HG02970 (cell line): Measurements from ENCODE around the gene CD48.

ENCODE experiments used
- ATAC-seq: cut with Tn5 transposase; IDR thresholded peaks from one replicate; pipeline ENCODE4 v1.9.1; 2021; ENCODE audit warnings: mild to moderate bottlenecking, moderate library complexity, moderate number of reproducible peaks; ENCODE audit not compliant: unreplicated experiment, low FRiP score

CD48 gene, protein sequence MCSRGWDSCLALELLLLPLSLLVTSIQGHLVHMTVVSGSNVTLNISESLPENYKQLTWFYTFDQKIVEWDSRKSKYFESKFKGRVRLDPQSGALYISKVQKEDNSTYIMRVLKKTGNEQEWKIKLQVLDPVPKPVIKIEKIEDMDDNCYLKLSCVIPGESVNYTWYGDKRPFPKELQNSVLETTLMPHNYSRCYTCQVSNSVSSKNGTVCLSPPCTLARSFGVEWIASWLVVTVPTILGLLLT

DNA sequence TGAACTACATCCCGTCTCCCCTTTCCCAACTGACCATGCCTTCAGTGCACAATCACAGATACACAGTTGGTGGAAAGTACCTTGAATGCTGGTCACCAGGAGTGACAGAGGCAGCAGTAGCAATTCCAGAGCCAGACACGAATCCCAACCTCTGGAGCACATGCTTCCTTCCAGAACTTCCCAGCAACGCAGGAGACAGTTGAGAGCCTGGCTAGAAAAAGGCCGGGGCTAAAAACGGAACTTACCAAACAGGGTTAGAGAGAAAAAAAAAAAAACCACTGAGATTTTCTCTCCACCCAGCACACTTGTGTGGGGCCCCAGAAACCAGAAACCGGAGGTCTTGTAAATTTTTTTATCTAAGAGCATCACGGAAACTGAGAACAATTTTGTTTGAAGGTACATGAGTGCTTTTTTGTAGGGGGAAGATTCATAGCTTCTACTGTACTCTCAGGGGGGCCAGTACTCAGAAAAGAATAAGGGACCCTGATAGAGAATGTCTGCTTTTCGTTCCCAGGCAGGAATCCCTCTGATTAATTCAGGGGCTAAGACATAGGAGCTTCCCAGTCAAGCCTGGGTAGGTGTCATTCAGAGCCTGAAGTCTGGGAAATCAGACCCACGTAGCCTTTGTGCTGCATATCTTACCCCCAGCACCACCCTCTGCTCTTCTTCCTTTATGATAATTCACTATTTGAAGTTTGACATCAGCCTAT lies at the start of gene CD48:
CD48 (minus strand) TSS at position 221 of the 710 bp plus-strand sequence; CDS start at position 162, 59 bp downstream.
- no peak for ATAC-seq

DNA sequence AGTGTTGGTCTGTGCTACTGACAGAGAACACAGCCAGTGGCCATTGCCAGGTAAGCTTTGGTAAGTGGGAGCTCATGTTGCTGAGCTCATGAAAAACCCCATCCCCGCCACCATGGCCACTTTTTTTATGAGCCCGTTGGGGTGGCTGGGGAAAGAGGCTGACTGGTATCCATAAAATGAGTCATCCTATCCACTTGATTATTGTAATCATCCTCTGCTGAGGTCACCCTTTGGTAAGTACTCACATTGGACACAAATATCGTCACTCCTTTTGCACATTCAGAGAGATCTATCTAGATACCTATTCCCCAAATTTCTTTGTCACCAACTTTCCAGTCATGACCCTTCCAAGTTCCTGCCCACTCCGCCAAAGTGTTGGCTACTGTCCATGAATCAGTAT lies 49.4 kb upstream of the CD48 start:
- ATAC-seq = no peak

DNA sequence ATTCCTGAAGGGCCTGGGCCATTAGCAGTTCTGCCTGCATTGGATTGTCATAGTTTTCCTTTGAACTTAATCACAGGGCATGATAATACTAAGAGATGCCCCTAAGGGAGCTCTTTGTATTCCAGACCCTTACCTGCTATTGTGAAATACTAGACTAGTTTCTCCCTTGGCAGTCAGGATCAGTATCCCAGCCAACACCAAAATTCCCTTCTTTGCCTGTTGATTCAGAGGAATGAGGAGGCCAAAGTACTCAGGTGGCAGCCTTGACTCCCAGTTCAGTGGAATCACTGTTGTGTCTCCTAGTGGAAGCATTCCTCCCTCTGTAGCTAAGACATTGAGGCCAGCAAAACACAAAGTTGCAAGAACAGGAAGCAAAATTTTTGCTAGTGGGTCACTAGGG lies 48.1 kb upstream of the CD48 start:
- no peak for ATAC-seq

DNA sequence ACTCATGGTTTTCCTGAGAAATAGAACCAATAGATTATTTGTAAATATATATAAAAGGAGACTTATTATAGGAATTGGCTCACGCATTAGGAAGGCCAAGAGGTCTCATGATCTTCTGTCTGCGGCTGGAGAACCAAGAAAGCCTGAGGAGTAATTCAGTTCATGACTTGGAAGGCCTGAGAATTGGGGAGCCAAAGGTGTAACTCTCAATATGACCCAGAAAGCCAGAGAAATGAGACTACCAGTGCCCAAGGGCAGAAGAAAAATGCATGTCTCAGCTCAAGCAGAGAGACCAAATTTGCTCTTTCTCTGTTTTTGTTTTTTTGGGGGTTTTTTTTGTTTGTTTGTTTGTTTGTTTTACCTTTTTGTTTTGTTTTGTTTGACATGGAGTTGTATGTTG lies 46.9 kb upstream of the CD48 start:
- ATAC-seq = no peak

DNA sequence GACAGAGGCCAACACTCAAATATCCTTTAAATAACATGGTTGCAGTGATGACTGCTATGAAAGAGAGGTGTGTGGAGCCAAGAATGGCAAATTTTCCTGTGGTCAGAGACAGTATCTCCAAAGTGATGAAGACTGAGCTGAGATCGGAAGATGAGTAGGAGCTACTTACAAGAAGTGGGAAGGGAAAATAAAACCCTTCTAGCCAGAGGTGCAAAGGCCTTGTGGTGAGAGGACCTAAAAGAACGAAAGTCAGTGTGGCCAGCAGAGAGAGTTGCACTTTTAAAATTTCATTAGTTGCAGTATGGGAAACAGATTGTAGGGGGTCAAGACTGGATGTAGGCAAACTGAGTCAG lies 45.2 kb upstream of the CD48 start:
- no peak for ATAC-seq

DNA sequence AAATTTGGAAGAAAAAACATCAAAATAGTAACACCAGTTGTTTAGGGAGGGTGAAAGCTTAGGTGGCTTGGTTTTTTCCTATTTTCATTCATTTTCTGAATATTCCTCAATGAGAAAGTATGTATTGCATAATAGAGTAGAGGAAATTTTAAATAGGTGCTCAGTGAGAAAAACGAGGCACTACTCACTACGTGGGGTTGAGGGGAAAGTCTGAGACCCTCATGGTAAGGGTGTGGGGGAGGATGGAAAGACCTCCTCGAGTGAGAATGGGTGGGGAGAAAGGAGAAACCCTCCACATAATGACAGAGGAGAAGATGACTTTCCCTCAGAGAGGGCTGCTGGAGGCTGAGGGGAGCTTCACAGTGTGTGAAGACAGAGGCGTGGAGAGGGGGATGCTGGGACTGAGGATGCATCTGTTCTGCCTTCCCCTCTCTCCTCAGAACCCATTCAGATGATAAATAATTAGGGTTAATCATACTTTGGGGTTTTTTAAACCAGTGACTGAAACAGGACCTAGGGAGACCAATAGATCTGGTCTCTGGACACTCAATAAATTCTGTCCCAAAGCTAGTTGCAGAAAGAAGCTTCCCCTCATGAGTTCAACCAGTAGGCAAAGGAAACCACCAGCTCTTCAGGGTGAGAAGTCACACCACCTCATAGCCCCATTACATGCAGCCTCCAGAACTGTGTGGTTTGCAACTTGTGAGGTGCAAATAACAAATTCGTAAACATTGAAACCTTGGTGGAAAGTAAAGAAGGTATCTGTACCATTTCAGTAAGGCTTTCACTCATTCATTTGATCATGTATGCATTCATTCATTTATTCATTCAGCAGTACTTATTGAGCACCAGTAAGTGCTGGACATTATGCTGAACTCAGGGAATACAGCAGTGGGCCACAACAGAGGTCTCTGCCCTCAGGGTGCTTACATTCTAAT lies 44.6 kb upstream of the CD48 start:
- no peak for ATAC-seq

DNA sequence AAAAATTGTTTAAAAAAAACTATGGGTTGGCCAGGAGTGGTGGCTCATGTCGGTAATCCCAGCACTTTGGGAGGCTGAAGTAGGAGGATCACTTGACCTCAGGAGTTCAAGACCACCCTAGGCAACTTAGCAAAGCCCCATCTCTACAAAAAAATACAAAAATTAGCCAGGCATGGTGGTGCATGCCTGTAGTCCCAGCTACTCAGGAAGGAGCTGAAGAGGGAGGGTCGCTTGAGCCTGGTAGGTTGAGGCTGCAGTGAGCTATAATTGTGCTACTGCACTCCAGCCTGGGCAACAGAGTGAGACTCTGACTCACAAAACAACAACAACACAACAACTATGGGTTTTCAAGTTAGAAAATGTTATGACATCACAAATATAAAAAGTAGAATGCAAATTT lies 43.8 kb upstream of the CD48 start:
- no peak for ATAC-seq

DNA sequence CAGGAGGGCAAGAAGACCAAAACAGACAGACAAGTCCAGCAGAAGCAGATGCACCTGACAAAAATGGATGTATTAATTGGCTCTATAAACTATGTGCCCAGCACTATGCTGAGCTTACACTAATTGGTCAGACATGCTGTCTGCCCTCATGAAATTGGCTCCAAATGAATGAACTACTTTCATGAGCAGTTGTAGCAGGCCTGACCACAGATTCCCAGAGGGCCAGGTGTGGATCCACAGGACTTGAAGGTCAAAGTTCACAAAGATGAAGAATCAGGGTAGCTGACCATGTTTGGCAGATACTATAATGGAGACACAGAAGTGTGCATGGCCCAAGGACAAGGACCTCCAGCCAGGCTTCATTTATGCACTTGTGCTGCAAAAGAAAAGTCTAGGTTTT lies 42.0 kb upstream of the CD48 start:
- no peak for ATAC-seq

DNA sequence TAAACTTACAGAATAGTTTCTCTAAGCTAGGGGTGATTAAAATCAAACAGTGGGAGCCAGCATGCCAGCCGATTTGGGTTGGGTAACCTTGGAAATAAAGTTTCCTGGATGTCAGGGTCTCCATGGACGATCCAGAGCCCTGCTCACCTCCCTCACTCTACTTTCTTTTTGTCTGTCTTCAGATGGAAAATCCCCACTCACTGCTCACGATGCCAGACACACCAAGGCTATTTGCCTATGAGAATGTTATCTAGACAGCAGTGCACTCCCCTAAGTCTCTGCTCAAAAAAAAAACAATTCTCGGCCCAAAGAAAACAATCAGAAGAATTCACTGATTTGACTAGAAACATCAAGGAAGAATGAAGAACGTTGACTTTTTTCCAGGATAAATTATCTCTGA lies 41.3 kb upstream of the CD48 start:
- no peak for ATAC-seq

DNA sequence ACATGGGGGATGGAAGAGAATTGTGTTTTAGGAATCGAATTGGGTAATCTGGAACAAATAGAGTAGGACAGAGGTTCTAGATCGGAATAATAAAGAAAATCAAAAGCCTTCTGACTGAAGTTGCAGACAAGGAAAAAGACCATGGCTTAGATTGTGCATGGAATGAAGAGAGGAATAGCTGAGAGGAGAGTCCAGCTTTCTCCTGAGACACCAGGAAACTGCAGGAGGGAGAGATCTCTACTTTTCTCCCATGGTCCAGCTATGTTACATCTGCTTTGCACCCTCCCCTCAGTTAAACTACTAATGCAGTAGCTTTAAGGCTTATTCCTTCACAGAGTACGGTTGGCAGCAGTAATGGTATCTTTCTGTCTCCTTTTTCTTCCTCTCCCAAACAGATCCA lies 40.8 kb upstream of the CD48 start:
- no peak for ATAC-seq

DNA sequence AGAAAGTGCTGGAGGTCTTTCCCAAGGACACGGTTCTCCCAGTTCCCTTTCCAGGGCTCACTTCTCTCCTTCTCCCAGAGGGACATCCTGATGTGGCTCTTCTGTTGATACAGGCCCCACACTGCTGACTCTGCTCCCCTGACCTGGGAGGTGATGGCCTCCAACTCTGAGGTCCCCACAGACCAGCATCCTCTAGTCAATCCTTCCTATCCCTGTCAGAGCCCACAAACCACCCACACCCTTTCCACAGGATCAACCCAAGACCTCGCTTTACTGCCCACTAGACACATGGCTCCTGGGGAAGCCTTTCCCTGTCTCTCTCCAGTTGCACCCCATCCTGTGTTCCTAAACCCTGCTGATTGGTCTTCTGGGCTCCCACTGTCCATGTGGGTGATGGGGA lies 39.0 kb upstream of the CD48 start:
- ATAC-seq = no peak

DNA sequence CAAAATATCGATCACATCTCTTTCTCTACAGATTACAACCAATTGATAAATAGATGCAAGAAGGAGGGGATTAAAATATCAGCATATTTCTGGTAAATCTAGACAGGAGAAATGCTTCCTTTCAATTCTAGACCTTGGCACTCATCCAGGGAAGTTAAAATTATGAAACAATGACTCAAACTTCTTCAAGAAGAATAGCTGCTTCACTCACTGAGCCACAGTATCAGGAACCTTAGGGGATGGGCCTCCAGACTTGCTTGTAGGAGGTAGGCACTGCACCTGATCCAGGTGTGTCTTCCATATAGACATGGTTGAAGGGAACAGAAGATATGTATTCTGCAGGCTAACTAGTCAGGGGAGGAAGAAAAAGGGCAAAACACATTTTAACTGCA lies 37.3 kb upstream of the CD48 start:
- ATAC-seq = no peak

DNA sequence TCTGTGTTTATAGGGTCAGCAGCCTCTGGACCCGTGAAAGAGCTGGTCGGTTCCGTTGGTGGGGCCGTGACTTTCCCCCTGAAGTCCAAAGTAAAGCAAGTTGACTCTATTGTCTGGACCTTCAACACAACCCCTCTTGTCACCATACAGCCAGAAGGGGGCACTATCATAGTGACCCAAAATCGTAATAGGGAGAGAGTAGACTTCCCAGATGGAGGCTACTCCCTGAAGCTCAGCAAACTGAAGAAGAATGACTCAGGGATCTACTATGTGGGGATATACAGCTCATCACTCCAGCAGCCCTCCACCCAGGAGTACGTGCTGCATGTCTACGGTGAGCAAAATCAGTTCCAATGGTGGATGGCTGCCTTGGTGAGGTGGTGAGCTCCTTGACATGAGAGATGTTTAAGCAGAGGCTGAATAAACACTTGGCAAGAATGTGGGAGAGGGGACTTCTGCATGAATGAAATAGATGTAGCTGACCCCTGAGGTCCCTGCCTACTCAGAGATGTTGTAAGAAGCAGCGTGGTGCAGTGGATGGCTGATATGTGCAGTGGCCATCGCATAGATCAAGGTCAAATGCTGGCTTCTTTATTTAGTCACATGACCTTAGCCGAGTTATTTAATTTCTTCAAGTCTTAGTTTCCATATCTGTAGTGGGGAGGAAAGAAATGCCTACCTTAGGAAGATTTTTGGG lies 36.7 kb upstream of the CD48 start:
- no peak for ATAC-seq

DNA sequence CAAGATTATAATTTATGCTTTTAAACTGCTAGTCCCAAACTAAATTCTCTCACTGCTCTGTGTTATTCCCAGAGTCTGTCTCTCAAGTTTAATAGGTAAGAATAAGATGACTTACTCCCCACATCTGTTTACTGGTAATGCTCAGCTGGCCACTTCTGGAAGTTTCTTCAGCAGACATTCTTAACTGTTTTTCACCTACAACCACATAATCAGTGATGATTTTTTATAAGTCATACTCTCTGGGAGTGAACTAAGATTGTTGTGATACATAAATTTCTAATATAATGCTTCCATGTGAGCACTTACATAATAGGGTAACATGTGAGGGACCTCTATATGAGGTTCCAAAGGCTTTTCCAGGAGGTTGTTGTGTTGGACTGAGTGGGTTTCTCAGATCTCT lies 36.1 kb upstream of the CD48 start:
- ATAC-seq = no peak

DNA sequence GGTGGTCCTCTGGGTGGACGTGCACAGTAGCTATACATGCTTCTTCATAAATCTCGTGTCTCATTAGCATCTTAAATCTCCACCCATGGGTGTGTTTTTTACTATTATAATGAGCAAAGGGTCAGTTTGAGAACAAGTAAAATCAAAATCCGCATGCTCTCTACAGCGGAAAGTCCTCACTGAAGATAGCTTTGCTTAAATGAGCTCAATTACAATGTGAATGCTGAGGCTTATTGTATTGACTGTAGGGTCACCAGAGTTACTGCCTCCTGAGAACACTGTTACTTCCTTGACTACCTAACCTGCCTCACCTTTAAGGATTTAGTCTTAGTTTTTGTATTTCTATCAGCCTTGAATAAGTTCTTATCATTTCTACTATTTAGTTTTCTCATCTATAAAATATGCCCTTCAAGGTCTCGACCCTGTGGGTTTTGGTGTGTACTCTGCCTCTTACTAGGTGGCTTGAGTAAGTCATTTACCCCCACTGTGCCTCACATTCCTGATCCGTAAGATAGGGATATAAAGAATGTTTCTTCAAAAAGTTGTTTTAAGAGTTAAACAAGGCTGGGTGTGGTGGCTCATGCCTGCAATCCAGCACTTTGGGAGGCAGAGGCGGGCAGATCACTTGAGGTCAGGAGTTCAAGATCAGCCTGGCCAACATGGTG lies 35.3 kb upstream of the CD48 start:
- ATAC-seq = no peak

DNA sequence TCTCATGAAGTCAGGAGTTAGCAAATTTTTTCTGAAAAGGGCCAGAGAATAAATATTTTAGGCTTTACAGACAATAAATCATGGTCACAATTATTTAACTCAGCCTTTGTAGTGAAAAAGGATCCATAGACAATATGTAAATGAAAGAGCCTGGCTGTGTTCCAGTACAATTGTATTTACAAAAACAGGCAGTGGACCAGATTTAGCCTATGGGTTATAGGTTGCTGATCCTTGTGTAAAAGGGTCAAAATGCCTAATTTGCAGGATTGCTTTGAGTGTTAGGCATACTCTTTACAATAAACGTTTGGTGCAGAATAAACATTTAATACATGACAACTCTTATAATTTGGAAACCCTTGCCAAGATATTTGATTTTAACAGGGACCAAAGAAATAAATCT lies 33.9 kb upstream of the CD48 start:
- no peak for ATAC-seq

DNA sequence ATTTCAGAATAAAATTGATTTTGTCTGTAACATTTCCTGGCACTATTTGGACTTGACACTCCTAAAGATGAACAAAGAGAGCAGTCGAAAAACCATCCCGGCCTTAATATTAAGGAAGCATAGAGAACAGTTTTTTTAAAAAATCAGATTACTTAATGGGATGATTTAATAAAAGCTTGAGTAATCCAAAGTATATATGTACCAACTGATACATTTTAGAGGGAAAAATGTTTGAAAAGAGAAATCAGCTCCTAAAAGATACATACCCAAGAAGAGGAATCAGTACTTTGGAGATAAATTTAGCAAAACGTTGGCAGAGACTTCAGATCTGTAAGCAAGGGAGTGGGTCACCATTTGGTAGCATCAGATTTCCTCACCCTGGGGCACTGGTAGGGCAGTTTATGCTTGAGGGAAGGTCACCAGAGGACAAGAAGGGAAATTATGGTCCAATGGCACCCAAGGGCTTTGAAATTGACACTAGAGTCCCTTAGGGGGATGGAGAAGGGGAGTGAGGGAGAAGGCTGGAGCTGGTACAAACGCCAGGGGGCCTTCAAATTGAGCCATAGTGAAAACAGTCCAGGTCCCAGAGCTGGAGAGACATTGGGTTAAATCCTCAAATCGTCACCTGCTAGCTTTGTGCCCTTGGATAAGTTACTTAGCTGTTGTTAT lies 33.4 kb upstream of the CD48 start:
- ATAC-seq = no peak

DNA sequence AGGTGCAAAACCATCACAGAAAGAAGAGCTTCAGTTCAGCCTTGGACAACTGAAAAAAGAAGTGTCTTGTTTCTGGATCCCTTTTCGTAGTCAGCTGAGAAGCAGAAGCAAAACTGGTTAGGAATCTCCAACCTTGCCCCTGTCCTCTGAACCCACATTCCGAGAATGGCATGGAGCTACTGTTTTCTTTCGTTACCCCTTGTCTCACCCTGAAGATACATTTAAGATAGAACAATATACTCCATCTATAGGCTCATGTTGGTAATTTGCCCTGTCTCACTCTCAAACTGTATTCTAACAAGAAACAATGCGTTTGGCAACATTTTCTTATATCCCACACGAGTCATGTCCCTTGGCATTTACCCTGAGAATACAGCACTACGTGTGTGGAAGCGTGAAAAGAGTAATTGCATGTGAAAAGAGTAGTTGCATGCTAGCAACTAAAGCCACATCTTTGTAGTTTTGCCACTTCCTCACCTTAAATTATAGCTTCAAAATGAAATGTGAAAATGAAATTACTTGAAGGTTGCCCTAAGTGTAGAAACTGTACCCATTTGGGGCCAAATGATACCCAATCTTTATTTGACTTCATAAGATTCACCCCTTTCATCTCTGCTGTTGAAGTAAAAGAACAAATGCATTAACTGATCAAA lies 32.7 kb upstream of the CD48 start:
- ATAC-seq = no peak

DNA sequence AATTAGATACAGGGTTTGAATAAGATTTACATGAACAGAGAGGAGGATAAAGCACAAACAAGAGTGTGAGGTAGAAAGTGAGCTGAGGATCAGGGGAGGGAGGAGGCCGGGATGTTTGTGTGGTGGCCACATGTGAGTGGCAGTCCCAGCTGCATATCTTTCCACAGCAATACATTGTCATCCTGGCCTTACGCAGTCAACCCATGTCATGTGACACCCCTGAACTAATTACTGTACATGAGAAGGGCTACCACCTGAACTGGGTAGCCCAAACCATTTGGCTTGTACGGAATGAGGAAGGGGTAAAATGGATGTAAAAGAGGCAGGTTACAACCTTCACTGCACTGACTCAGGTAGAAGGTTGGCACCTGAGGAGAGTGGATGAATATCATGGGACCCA lies 31.6 kb upstream of the CD48 start:
- no peak for ATAC-seq
